ENCODE data around the gene SEC24B.

GRCh38 chr4:109552237-109552636 lies 118.6 kb downstream of the SEC24B start:
- TF ChIP-seq CTCF (IDR thresholded peaks at IDR 0.05), result no peak
- TF ChIP-seq POLR2A (IDR thresholded peaks at IDR 0.05), result no peak

Data from adrenal gland (tissue), 5 donors.